ENCODE measurements around the gene NRXN3.

Gene NRXN3

GRCh38 chr14:78598046-78598920, 428.1 kb downstream of the NRXN3 start:
- DNase-seq = peak; percentile 68

DNA sequence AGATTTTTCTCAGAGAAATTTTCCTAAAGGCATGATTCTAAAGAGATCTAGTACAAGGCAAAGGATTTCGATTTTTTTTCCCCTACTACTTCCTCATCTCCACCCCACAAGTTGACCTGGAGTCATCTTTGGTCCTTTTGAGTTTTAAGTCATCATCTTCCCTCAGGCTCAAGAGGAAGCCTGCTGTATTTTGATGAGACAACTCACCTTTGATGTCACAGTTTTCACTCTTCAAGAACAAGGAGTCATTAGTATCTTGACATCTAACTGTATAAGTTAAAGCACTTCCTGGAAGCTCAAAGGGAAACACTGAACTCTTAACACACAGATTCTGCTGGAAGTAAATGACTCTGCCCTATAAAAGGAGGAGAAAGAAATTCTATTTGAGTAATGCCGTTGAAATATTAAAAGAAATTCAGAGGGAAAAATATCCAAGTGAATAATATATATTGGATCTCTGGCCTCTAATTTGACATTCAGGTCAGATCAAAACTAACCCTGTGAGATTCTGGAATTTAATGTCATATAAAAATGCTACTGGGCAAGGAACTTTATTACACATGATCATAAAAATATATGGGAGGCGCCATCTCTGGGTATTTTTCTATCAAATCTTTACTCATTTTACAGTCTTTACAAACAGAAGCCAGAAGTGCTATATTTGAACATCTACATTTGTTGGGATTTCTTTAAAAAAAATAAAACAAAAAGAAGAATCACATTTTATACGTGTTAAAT, 435.0 kb downstream of the NRXN3 start:
- no peak for DNase-seq

- no peak for DNase-seq
Measured at GRCh38 chr14:78605897-78606500, 435.8 kb downstream of the NRXN3 start.

DNA sequence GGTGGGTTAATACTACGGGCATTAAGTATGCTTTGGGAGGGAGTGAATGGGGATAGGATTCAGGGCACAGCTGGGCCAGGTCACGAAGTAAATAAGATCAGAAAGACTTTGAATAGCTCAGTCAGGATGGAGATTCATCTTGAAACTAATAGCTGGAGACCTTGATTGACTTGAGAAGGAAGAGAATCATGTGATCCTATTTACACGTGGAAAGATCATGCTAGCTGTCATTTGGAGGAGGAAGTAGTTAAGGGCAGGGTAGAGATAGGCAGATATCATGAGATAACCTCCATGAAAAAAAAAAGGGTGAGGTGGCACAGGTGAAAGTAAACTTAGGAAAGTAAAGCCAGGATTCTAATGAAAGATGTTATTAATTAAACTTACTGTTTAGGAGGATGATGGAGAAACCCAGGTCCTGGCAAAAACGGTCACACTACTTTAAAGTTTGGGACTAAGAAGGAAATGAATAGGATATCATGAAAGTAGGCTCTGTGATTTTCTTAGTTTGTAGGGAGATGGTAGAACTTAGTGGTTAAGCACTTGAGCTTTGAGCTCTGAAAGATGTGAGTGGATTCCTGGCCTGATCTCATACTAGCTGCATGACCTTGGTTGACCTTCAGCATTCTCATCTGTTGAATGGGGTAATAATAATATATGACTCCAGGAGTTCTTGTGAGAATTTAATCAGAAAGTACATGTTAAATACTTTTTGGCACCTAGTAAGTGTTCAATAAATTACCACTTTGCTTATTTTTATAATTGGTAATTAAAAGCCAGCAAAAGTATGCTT, 439.0 kb downstream of the NRXN3 start:
- DNase-seq = no peak

- DNase-seq = no peak
Measured at GRCh38 chr14:78610994-78611393, 440.8 kb downstream of the NRXN3 start.

DNA sequence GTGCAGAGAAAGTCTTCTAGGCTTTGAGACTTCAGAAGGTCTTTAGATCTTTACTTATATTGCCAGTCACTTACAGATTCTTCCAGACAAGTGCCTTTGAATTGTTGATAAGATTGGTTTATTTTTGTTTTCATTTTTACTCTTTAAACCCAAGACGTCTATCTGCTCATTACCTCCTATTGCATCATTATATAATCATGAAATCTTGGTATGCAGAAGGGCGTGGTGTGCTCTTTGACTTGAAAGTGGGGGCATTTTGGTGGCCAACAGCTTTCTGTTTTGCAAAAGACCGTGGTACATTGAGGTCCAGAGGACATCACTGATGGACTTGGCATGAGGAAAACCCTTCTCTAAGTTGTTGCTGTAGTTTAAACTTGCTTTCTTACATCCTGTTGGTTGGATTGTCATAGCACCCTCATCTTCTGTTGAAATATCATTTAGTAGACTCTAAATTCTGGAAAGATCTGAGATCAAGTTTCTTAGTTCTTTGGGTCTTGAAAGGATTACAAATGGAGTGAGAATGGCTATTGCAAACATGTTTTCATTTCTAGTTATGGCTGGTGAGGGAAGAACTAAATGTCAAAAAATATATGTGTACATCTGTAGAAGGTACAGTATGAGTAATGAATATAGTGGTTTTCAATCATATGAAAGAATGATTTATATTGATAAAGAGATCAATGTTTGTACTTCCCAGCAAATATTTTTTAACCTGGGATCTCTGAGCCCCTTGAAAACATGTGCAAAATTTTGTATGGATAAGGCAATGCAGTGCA, 441.8 kb downstream of the NRXN3 start:
- no peak for DNase-seq

- no peak for DNase-seq
Measured at GRCh38 chr14:78612666-78613065, 442.5 kb downstream of the NRXN3 start.

GRCh38 chr14:78614593-78614992, 444.4 kb downstream of the NRXN3 start:
- DNase-seq = no peak

- no peak for DNase-seq
Measured at GRCh38 chr14:78617735-78618134, 447.6 kb downstream of the NRXN3 start.

DNA sequence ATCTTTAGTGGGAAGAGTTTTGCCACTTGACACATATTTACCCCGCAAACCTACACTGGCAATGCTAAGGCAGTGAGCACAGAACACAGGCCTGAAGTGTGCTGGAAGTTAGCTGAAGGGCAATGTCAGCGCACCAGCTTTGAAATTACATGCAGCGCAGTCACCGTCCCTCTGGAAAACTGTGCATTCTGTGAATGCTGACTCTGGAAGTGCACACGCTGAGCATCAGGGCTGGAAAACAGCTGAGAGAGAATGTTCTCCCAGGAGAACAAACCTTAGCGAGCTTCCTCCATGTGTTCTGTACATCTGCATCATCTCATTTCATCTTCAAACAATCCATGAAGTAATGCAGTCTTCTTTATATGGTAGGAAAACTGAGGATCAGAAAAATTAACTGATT, 448.2 kb downstream of the NRXN3 start:
- DNase-seq = no peak

- DNase-seq = no peak
Measured at GRCh38 chr14:78627114-78627513, 456.9 kb downstream of the NRXN3 start.

GRCh38 chr14:78631551-78631950, 461.4 kb downstream of the NRXN3 start:
- no peak for DNase-seq

- no peak for DNase-seq
Measured at GRCh38 chr14:78633752-78634151, 463.6 kb downstream of the NRXN3 start.

- no peak for DNase-seq
Measured at GRCh38 chr14:78637489-78637888, 467.3 kb downstream of the NRXN3 start.

DNA sequence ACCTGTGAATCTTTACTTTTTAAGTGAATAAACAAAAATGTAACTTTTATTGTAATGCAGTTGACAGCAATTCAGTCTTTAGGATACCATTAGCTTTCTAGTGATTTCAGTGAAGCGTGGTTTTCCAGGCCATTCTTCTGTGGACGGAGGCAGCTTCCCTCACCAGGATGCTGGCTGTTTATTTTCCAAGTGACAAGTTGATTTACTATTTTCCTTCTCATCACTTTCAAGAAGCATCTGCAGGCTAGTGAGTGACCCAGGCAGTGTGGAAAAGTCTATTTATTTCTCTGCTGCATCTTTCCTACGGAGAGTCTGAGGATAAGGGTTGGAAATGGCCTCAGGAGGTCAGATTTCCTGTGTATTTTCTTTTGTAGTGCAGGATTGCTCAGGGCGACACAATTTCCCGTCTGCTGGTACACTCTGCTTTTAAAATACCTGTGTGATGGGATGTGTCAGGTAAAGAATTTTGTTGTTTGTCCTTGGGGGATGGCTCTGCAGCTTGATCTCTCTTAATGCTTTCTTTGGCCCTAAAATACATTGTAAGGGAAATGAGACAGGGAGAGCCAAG, 467.8 kb downstream of the NRXN3 start:
- DNase-seq = no peak

GRCh38 chr14:78638926-78639325, 468.8 kb downstream of the NRXN3 start:
- DNase-seq = no peak

GRCh38 chr14:78644824-78645559, 474.8 kb downstream of the NRXN3 start:
- no peak for DNase-seq

DNA sequence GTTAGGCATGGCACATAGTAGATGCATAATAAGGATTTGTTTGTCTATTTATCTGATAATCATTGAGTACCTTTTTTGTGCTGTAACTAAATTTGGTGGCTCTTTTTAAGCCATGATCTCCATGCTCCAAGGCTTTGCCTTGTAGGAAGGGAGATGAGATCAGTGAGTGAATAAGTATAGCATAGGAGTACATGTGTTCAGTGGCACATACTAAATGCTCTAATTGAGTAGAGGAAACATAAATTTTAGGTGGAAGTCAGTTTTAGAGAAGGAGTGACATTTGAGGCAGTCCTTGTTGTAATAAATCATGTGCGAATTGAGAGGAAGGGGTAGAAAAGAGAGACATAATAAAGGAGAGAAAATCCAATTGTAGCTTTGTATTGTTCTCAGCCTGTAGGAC, 482.6 kb downstream of the NRXN3 start:
- no peak for DNase-seq

GRCh38 chr14:78653173-78653572, 483.0 kb downstream of the NRXN3 start:
- DNase-seq = no peak

DNA sequence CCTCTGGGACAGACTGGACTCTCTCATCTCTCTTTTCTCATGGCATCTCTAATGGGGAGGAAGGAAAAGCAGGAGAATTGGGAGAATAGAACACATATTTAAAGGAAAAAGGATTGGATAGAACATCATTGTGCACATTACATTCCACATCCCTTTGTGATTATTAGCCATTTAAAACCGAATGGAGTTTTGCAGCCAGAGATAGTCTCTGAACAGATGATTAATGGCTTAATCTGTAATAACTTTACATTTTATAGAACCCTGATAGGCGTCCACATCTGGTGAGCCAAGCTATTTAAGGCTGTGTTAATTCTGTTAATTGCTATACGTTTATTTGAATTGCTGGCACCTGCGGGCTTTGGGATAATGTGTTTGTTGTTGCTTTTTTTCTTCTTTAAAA, 487.3 kb downstream of the NRXN3 start:
- no peak for DNase-seq

DNA sequence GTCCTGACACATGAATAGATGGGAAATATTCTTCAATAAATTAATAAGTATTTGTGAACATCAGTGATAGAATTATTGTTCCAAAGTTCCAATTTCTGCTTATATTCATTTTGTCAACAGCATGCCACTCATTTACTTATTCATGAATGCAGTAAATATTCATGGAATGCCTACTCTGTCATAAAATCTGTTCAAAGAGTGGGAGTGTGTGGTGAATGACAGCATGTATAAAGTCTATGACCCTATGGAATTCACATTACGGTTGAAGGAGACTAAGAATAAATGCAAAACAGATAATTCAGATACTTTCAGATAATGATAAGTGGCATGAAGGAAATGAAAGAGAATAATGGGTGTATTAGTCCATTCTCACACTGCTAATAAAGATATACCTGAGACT, 494.7 kb downstream of the NRXN3 start:
- no peak for DNase-seq
